HepG2 (cell line): ENCODE measurements around the gene SERTAD1.

Experiments used
- AGO1 ChIP-seq: fragments of 200-400 bp; formaldehyde crosslinking; IDR thresholded peaks from 2 replicates; pipeline ENCODE4 v1.6.1; 2017; ENCODE audit warnings: mild to moderate bottlenecking, low read depth, low read length, moderate library complexity; ENCODE audit not compliant: poor library complexity, severe bottlenecking
- CBFB ChIP-seq: sonication (generic); formaldehyde crosslinking; IDR thresholded peaks from 2 replicates; pipeline ENCODE4 v1.4.0; 2020; ENCODE audit warnings: missing genetic modification reagents
- CEBPB ChIP-seq: IDR thresholded peaks from 2 replicates; pipeline ENCODE4 v1.6.1; 2011; ENCODE audit warnings: low read depth, low read length, improper control_type of control experiment, borderline replicate concordance
- CTCF ChIP-seq: sonication (generic); formaldehyde crosslinking; IDR thresholded peaks from 2 replicates; pipeline ENCODE4 v1.5.0; 2020; ENCODE audit warnings: mild to moderate bottlenecking, missing genetic modification reagents, moderate library complexity
- DPF2 ChIP-seq: sonication (generic); formaldehyde crosslinking; IDR thresholded peaks from 2 replicates; pipeline ENCODE4 v1.4.0; 2020; ENCODE audit warnings: mild to moderate bottlenecking, low read depth, missing genetic modification reagents, borderline replicate concordance
- NFYB ChIP-seq: sonication (generic); formaldehyde crosslinking; IDR thresholded peaks from 2 replicates; pipeline ENCODE4 v1.4.0; 2020; ENCODE audit warnings: missing genetic modification reagents
- ZNF232 ChIP-seq: sonication (generic); formaldehyde crosslinking; IDR thresholded peaks from 2 replicates; pipeline ENCODE4 v1.4.0; 2020; ENCODE audit warnings: missing genetic modification reagents, borderline replicate concordance
- ZNF430 ChIP-seq: sonication (generic); formaldehyde crosslinking; IDR thresholded peaks from 2 replicates; pipeline ENCODE4 v1.9.0; 2021; ENCODE audit warnings: mild to moderate bottlenecking, missing genetic modification reagents
- ZNF580 ChIP-seq: IDR thresholded peaks from 2 replicates; pipeline ENCODE4 v1.6.1; 2016; ENCODE audit warnings: low read depth, borderline replicate concordance
- ZSCAN29 ChIP-seq: sonication (generic); formaldehyde crosslinking; conservative IDR thresholded peaks from 2 replicates; pipeline ENCODE4 v1.4.0; 2020; ENCODE audit warnings: mild to moderate bottlenecking, missing genetic modification reagents

GRCh38 chr19:40465557-40466218 lies 39.9 kb upstream of the SERTAD1 start, which contains the start of gene BLVRB:
- TF ChIP-seq ZNF232 (CRISPR knock-in tag) = peak; percentile 66; the same call in 1 of the 2 replicates
- TF ChIP-seq CTCF (CRISPR knock-in tag) = peak; percentile 19; the same call in 1 of the 2 replicates
- TF ChIP-seq ZNF430 (CRISPR knock-in tag) = no peak; the same call in 1 of the 2 replicates
- no peak; the same call in 1 of the 2 replicates for TF ChIP-seq CBFB (CRISPR knock-in tag)
- no peak for TF ChIP-seq AGO1
- TF ChIP-seq ZNF580 (CRISPR knock-in tag) = no peak
- peak; percentile 81 for TF ChIP-seq NFYB (CRISPR knock-in tag)
- peak; percentile 46; the same call in 1 of the 2 replicates for TF ChIP-seq DPF2
- no peak for TF ChIP-seq CEBPB
- no peak for TF ChIP-seq ZSCAN29
